K562 (cell line): ENCODE measurements around the gene GREB1. TPM values are rescaled to one million over a fixed set of nuclear protein-coding genes. Genes with fewer than 3 reads are reported as not detected.

Source experiments
- ARID1B ChIP-seq: fragments of 450-650 bp; IDR thresholded peaks from 2 replicates; pipeline ENCODE4 v1.6.1; 2016; ENCODE audit warnings: antibody characterized with exemption, mild to moderate bottlenecking, inconsistent platforms
- ARNT ChIP-seq, 2 experiments: fragments of 450-650 bp; IDR thresholded peaks; 2 replicates each; pipeline ENCODE4 v1.6.1; 2016; ENCODE audit warnings: mild to moderate bottlenecking in 1 of 2
- GATAD2A ChIP-seq: fragments of 450-650 bp; IDR thresholded peaks from 2 replicates; pipeline ENCODE4 v1.6.1; 2017
- JUNB ChIP-seq: fragments of 450-650 bp; formaldehyde crosslinking; conservative IDR thresholded peaks from 2 replicates; pipeline ENCODE4 v1.4.0; 2020; ENCODE audit warnings: mild to moderate bottlenecking
- KDM2B ChIP-seq: fragments of 250-450 bp; sonication (Bioruptor Pico); IDR thresholded peaks from 2 replicates; pipeline ENCODE4 v1.8.0; 2021; ENCODE audit warnings: mild to moderate bottlenecking, moderate library complexity
- KHSRP ChIP-seq: fragments of 450-650 bp; IDR thresholded peaks from 2 replicates; pipeline ENCODE4 v1.6.1; 2017
- RERE ChIP-seq: sonication (generic); formaldehyde crosslinking; IDR thresholded peaks from 2 replicates; pipeline ENCODE4 v1.8.0; 2023; ENCODE audit warnings: missing genetic modification reagents, mild to moderate bottlenecking, borderline replicate concordance
- SMAD1 ChIP-seq: fragments of 150-350 bp; IDR thresholded peaks from 2 replicates; pipeline ENCODE4 v1.6.1; 2014; ENCODE audit warnings: low read length, low read depth; ENCODE audit not compliant: partially characterized antibody
- ZBTB9 ChIP-seq: fragments of 450-650 bp; formaldehyde crosslinking; IDR thresholded peaks from 2 replicates; pipeline ENCODE4 v1.4.0; 2020; ENCODE audit warnings: mild to moderate bottlenecking, moderate library complexity
- ZNF146 ChIP-seq: IDR thresholded peaks from one replicate; pipeline ENCODE4 v1.6.1; 2018; ENCODE audit warnings: missing compliant biosample characterization; ENCODE audit not compliant: unreplicated experiment
- polyA plus RNA-seq, 8 experiments: library from polyadenylated mRNA; depleted of rRNA in 4 of 8; stranded (reverse) in 5 of 8; unstranded in 3 of 8; fragments of >200 nt; fragmentation: Nextera tagmentation in 2 of 8; fragmentation: Illumina TruSeq in 1 of 8; extraction: Ambion mirVana in 2 of 8; extraction: Trizol in 1 of 8; gene quantifications; 2 replicates each; pipeline versions ENCODE4 v1.2.1 to v1.2.3, GENCODE V29; 2011 to 2014; ENCODE audit warnings: inconsistent platforms in 1 of 8, missing spikeins in 1 of 8
- total RNA-seq, 7 experiments: library from RNA; depleted of rRNA in 6 of 7; stranded (reverse); fragments of >200 nt in 6 of 7; fragmentation: Illumina TruSeq in 2 of 7; extraction: Trizol in 2 of 7; gene quantifications; 2 replicates each; pipeline versions ENCODE4 v1.2.1 to v1.2.3, GENCODE V29; 2011 to 2021; ENCODE audit warnings: low replicate concordance in 1 of 7

The GREB1 gene
- total and polyA plus RNA-seq, 9 of the 15 experiments (the other 6 are each of a cell fraction or from before 2014, with no cell fraction given): 0.04 to 0.86 (median 0.10) TPM; not detected in 1

GRCh38 chr2:11585071-11585470 is 51.2 kb downstream of the GREB1 start (continued):
- no peak for TF ChIP-seq RERE (CRISPR knock-in tag)
- no peak for TF ChIP-seq SMAD1
- no peak for TF ChIP-seq ZBTB9 (CRISPR knock-in tag)
- no peak for TF ChIP-seq KHSRP
- TF ChIP-seq ZNF146: no peak
- no peak for TF ChIP-seq GATAD2A
- TF ChIP-seq ARID1B: no peak
- no peak for TF ChIP-seq ARNT (IDR thresholded peaks at IDR 0.05)
- TF ChIP-seq JUNB: no peak
- no peak for TF ChIP-seq KDM2B
- TF ChIP-seq, all 486 proteins: peak for 0
